ENCODE results near the gene TSPAN11.

The TSPAN11 gene

DNA sequence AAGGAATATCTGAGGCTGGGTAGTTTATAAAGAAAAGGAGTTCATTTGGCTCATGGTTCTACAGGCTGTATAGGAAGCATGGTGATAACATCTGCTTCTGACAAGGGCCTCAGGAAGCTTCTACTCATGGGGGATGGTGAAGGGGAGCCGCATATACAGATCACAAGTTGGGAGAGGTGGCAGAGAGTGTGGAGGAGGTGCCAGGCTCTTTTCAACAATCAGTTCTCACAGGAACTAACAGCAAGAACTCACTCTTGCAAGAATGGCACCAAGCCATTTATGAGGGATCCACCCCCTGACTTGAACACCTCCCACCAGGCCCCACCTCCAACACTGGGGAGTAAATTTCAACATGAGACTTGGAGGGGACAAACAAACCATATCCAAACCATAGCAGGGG lies 3.5 kb upstream of the TSPAN11 start:
- no peak overlapping the region for H3K4me3 ChIP-seq (ENCODE audit: low read length)
- no peak overlapping the region for H3K9ac ChIP-seq (ENCODE audit: low read length)
- no peaks in the 10 kb centered on the region for H3K9me3 ChIP-seq (ENCODE audit: control insufficient read depth, low read length)
- H3K27me3 ChIP-seq (ENCODE audit: control insufficient read depth, insufficient read depth, low read length), result peaks cover 31% of the 10 kb centered on the region
- H3K4me1 ChIP-seq (ENCODE audit: control insufficient read depth, insufficient read depth, low read length), result no peaks in the 10 kb centered on the region
- H3K36me3 ChIP-seq (ENCODE audit: control insufficient read depth, insufficient read depth, low read length), result no peaks in the 10 kb centered on the region

DNA sequence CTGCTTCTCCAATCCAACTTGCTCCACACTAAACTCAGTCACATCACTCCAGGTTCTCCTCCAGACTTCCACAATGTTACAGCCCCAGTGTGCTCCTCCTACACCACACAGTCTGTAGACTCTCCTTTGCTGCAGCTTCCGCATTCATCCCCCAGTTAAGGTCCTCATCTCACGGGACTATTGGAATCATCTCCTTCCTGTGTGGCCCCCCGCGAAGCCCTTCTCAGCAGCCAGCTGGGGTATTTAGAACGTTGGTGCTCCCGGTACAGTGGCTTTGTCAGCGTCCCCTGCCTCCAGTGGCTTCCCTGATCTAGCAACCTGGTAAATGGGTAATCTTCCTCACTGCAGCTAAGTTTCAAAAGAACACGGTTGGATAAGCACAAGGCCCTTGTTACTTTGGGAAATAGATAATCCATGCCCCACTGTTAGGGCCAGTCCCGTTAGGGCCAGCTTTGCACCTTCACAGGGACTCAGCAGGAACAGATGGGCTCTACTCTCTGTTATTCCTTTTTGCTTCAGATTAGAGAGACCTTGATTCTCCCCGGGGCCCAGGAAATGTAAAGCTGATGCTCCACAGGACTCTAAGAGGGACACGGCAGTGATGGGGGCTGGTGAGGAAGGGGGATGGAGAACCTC lies 823 bp upstream of the TSPAN11 start:
- Histone ChIP-seq H3K36me3 (ENCODE audit: control insufficient read depth, insufficient read depth, low read length) (no peaks in the 10 kb centered on the region), H3K4me3 (ENCODE audit: low read length) (no peak overlapping the region), H3K9me3 (ENCODE audit: control insufficient read depth, low read length) (no peaks in the 10 kb centered on the region), H3K9ac (ENCODE audit: low read length) (peak overlapping the region; percentile 17), H3K27me3 (ENCODE audit: control insufficient read depth, insufficient read depth, low read length) (peaks cover 31% of the 10 kb centered on the region), H3K4me1 (ENCODE audit: control insufficient read depth, insufficient read depth, low read length) (no peaks in the 10 kb centered on the region)

DNA sequence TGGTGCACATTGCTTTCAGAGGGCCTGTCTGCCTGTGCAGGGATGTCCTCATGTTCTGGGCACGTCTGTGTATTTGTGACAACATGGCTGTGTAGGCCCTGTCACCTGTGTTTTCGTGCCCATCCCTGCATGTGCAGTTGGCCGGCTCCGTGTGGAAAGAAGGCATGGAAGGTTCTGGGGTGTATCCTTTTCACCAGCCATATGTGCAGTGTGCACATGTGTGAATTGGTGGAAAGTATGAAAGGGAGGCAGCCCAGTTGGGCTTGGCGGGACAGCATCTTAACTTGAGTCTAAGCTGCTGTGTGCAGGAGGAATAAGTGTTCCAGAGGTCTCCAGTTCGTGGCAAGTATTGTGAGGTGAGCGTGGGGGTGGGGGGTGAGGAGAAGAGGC lies 669 bp downstream of the TSPAN11 start:
- H3K36me3 ChIP-seq (ENCODE audit: control insufficient read depth, insufficient read depth, low read length), result no peaks in the 10 kb centered on the region
- H3K9ac ChIP-seq (ENCODE audit: low read length), result no peak overlapping the region
- H3K4me1 ChIP-seq (ENCODE audit: control insufficient read depth, insufficient read depth, low read length), result no peaks in the 10 kb centered on the region
- H3K4me3 ChIP-seq (ENCODE audit: low read length), result no peak overlapping the region
- H3K9me3 ChIP-seq (ENCODE audit: control insufficient read depth, low read length), result no peaks in the 10 kb centered on the region
- peaks cover 31% of the 10 kb centered on the region for H3K27me3 ChIP-seq (ENCODE audit: control insufficient read depth, insufficient read depth, low read length)

DNA sequence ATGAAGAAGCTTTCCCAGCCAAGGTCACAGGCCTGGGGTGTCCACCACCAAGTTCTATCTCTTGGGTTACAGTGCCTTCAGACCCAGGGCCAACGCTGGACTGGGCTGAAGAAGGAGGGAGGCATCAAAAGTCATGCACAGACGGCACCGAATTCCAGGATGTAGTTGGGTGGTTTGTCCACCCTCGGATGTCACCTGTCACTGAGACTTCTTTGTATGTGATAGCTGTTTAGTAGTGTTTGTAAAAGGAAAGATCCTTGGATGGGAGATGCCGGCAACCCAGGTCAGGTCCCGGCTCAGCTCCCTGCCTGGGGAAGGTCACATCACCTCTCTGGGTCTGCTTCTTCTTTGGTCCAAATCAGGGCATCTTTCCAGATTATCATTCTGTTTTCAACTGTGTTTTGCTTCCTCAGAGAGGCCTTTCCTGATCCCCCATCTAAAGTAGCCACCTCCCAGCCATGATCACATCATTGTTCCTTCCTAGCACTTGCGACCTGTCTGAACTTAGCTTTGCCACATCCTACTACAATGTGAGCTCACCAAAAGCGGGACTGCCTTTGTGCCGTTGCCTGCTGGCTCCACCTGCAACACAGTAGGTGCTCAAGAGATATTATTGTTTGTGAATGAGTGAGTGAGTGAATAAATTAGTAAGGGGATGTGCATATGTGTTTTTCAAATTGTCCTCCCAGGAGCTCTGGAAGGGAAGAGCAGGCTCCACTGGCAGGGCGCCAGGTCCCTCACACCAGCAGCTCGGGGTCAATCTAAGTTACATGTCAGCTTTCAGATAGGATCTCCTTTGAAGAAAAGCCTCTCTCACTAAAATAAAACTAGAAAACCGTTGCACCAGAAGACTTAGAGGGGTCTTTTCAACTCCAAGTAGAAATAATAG lies 2.1 kb downstream of the TSPAN11 start:
- H3K27me3 ChIP-seq (ENCODE audit: control insufficient read depth, insufficient read depth, low read length), result peaks cover 31% of the 10 kb centered on the region
- H3K9me3 ChIP-seq (ENCODE audit: control insufficient read depth, low read length), result no peaks in the 10 kb centered on the region
- no peaks in the 10 kb centered on the region for H3K36me3 ChIP-seq (ENCODE audit: control insufficient read depth, insufficient read depth, low read length)
- H3K4me3 ChIP-seq (ENCODE audit: low read length), result no peak overlapping the region
- no peaks in the 10 kb centered on the region for H3K4me1 ChIP-seq (ENCODE audit: control insufficient read depth, insufficient read depth, low read length)
- H3K9ac ChIP-seq (ENCODE audit: low read length), result no peak overlapping the region

DNA sequence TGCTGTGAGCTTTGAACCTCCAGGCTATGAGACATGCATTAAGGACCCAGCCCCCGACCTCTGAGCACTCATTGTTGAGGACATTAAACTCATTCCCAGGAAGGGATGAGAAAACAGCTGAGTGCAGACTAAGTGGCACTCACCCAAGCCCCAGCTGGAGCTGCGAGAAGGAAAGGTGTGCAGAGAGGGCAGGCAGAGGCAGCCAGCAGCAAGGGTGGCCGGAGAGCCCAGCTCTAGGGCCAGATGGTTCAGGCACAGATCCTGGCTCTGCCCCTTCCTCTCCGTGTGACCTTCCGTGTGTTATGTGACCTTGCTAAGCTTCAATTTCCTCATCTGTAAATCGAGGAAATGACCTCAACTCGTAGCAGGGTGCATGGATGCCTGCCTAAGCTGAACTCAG lies 3.7 kb downstream of the TSPAN11 start:
- peaks cover 26% of the 10 kb centered on the region for H3K27me3 ChIP-seq (ENCODE audit: control insufficient read depth, insufficient read depth, low read length)
- H3K36me3 ChIP-seq (ENCODE audit: control insufficient read depth, insufficient read depth, low read length), result no peaks in the 10 kb centered on the region
- H3K4me3 ChIP-seq (ENCODE audit: low read length), result no peak overlapping the region
- H3K9me3 ChIP-seq (ENCODE audit: control insufficient read depth, low read length), result no peaks in the 10 kb centered on the region
- no peaks in the 10 kb centered on the region for H3K4me1 ChIP-seq (ENCODE audit: control insufficient read depth, insufficient read depth, low read length)
- no peak overlapping the region for H3K9ac ChIP-seq (ENCODE audit: low read length)

DNA sequence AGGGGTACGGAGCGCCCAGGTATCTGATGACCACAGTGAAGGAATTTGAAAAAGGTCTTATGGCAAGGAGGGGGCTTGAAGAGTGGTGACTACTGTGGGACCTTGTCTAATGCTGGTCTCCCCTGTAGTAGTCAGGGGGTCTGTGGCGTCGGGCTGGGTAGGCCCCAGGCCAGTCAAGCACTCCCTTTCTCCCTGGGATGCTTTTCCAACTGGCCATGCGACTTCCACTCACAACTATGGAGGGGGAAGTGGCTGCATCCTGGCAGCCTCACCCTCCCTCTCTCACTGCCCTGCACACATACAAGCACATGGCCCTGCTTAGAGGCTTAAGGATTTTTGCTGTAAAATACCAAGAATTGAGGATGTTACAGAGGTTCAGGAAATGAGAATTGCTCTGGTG lies 4.1 kb downstream of the TSPAN11 start:
- Histone ChIP-seq H3K36me3 (ENCODE audit: control insufficient read depth, insufficient read depth, low read length) (no peaks in the 10 kb centered on the region), H3K4me1 (ENCODE audit: control insufficient read depth, insufficient read depth, low read length) (no peaks in the 10 kb centered on the region), H3K27me3 (ENCODE audit: control insufficient read depth, insufficient read depth, low read length) (peaks cover 22% of the 10 kb centered on the region), H3K9me3 (ENCODE audit: control insufficient read depth, low read length) (no peaks in the 10 kb centered on the region), H3K4me3 (ENCODE audit: low read length) (no peak overlapping the region), H3K9ac (ENCODE audit: low read length) (no peak overlapping the region)

DNA sequence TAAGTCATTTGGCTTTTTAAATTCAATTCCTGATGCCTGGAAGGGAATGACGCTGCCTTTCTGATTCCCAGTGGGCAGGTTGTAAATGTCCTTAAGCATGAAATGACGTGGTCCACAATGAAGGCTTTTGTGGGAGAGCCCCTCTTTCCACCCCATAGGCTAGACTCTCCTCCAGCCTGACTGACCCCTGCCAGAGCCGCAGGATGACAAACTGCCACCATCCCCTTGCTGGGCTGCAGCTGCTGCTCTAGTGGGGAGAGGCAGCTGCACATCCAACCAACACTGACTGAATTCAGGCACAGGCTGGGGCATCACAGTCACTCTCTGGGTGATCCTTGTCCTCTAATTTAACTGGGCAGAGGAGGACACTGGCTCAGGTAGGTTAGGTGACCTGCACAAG lies 6.3 kb downstream of the TSPAN11 start:
- no peaks in the 10 kb centered on the region for H3K4me1 ChIP-seq (ENCODE audit: control insufficient read depth, insufficient read depth, low read length)
- no peaks in the 10 kb centered on the region for H3K27me3 ChIP-seq (ENCODE audit: control insufficient read depth, insufficient read depth, low read length)
- H3K4me3 ChIP-seq (ENCODE audit: low read length), result no peak overlapping the region

DNA sequence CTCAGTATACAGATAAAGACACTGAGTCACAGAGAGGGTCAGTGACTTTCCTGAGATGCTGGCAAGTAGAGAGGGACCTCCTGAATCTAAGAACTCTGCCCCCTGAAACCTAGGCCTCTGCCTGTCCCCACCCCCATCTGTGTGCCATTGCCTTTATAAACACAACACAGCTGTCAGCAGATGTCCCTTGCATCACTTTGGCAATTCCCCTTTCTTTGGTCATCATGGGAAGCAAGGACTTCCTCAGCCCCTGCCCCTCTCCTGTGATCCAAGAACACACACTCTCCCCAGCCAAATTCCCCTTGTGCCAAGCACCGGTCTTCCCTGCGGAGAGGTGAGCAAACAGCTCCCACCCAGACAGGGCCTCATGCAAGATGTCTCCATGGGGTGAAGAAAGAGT lies 8.3 kb downstream of the TSPAN11 start:
- Histone ChIP-seq H3K4me3 (ENCODE audit: low read length) (no peak overlapping the region), H3K9me3 (ENCODE audit: control insufficient read depth, low read length) (no peaks in the 10 kb centered on the region), H3K36me3 (ENCODE audit: control insufficient read depth, insufficient read depth, low read length) (no peaks in the 10 kb centered on the region), H3K4me1 (ENCODE audit: control insufficient read depth, insufficient read depth, low read length) (no peaks in the 10 kb centered on the region), H3K27me3 (ENCODE audit: control insufficient read depth, insufficient read depth, low read length) (no peaks in the 10 kb centered on the region), H3K9ac (ENCODE audit: low read length) (no peak overlapping the region)

More for the DNA sequence above, 6.3 kb downstream of the TSPAN11 start:
- H3K9ac ChIP-seq (ENCODE audit: low read length), result no peak overlapping the region
- H3K9me3 ChIP-seq (ENCODE audit: control insufficient read depth, low read length), result no peaks in the 10 kb centered on the region
- H3K36me3 ChIP-seq (ENCODE audit: control insufficient read depth, insufficient read depth, low read length), result no peaks in the 10 kb centered on the region

DNA sequence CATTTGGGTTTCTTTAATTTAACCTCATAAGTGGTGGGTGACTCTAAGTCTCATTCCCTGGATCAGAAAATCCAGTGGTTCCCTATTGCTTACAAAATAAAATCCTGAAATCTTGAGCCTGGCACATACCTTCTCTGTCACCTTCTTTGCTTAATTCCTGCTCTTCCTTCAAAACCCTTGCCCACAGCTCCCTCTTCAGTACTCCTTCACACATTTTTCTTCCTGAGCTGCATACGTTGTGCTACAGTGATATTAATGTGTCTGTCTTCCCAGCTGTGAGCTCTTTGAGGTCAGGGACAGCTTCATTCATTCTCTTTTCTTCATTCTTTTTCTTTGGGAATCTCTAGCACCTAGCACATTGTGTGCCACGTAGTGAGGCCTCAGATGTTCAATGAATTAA lies 9.5 kb downstream of the TSPAN11 start:
- Histone ChIP-seq H3K36me3 (ENCODE audit: control insufficient read depth, insufficient read depth, low read length) (no peaks in the 10 kb centered on the region), H3K9ac (ENCODE audit: low read length) (no peak overlapping the region), H3K4me3 (ENCODE audit: low read length) (no peak overlapping the region), H3K9me3 (ENCODE audit: control insufficient read depth, low read length) (no peaks in the 10 kb centered on the region), H3K4me1 (ENCODE audit: control insufficient read depth, insufficient read depth, low read length) (no peaks in the 10 kb centered on the region), H3K27me3 (ENCODE audit: control insufficient read depth, insufficient read depth, low read length) (no peaks in the 10 kb centered on the region)

DNA sequence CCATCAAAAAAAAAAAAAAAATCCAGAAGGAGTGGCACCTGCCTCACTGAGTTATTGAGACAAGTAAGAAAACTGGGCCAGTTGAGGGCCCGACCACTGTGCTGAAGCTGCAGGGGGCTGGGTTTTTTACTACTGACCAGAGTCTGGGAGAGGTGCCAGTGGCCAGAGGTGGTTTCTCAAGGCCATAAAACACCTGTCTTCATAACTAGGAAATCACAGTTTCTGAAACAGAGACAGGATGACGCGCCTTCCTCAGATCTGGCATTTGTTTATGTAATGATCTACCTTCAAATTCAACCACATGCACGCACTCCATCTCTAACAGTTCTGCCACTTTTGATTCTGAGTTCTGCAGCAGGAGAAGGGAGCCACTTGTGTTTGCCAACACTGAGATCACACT lies 12.7 kb downstream of the TSPAN11 start:
- no peak overlapping the region for H3K4me3 ChIP-seq (ENCODE audit: low read length)
- no peaks in the 10 kb centered on the region for H3K4me1 ChIP-seq (ENCODE audit: control insufficient read depth, insufficient read depth, low read length)
- H3K36me3 ChIP-seq (ENCODE audit: control insufficient read depth, insufficient read depth, low read length), result no peaks in the 10 kb centered on the region
- no peaks in the 10 kb centered on the region for H3K9me3 ChIP-seq (ENCODE audit: control insufficient read depth, low read length)
- H3K27me3 ChIP-seq (ENCODE audit: control insufficient read depth, insufficient read depth, low read length), result no peaks in the 10 kb centered on the region
- H3K9ac ChIP-seq (ENCODE audit: low read length), result no peak overlapping the region

DNA sequence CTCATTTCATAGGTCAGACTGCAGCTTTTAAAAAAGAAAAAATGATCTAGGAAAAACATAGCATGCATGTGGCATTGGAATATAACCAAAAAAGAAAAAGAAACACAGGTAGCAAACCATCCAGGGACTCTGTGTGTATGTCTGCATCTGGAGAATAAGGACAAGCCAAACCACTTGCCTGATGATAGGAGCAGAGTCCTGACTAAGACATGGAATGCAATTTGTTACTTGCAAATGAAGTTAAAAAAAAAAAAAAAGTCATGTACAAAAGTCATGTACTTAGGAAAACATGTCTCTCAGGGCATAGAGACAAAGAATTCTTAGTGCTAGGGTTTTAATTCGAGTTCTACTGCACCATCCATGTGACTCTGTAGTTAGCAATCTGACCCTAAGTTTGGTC lies 15.9 kb downstream of the TSPAN11 start:
- H3K9me3 ChIP-seq (ENCODE audit: control insufficient read depth, low read length), result no peaks in the 10 kb centered on the region
- no peak overlapping the region for H3K9ac ChIP-seq (ENCODE audit: low read length)
- no peaks in the 10 kb centered on the region for H3K4me1 ChIP-seq (ENCODE audit: control insufficient read depth, insufficient read depth, low read length)
- no peak overlapping the region for H3K4me3 ChIP-seq (ENCODE audit: low read length)
- H3K36me3 ChIP-seq (ENCODE audit: control insufficient read depth, insufficient read depth, low read length), result no peaks in the 10 kb centered on the region
- H3K27me3 ChIP-seq (ENCODE audit: control insufficient read depth, insufficient read depth, low read length), result no peaks in the 10 kb centered on the region

DNA sequence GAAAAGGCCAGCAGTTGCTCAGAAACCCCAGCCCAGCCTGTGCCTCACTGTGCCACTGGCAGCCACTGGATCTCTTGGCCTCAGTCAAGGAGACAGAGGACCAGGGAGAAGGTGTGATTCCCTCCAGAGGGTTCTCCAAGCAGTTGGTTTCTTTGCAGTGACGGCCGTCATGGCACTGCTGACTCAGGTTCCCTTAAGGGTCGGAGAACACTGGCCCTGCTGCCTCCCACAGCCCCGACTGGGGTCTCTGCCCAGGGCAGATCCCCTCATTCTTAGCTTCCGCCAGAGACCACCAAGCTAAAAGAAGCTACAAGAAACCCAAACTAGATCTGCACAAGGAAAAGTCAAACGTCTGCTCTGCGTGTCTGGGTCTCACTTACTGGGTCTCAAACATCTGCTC lies 16.4 kb downstream of the TSPAN11 start:
- no peaks in the 10 kb centered on the region for H3K9me3 ChIP-seq (ENCODE audit: control insufficient read depth, low read length)

More for the DNA sequence above, 16.4 kb downstream of the TSPAN11 start:
- Histone ChIP-seq H3K36me3 (ENCODE audit: control insufficient read depth, insufficient read depth, low read length) (no peaks in the 10 kb centered on the region), H3K4me1 (ENCODE audit: control insufficient read depth, insufficient read depth, low read length) (no peaks in the 10 kb centered on the region), H3K4me3 (ENCODE audit: low read length) (no peak overlapping the region), H3K27me3 (ENCODE audit: control insufficient read depth, insufficient read depth, low read length) (no peaks in the 10 kb centered on the region), H3K9ac (ENCODE audit: low read length) (no peak overlapping the region)

All from mucosa of stomach (tissue), 1 donor.